HG02840 (cell line): ENCODE results near the gene EFTUD2.

Source experiments
- ATAC-seq: cut with Tn5 transposase; IDR thresholded peaks from one replicate; pipeline ENCODE4 v1.9.1; 2021; ENCODE audit warnings: mild to moderate bottlenecking, moderate library complexity, moderate number of reproducible peaks; ENCODE audit not compliant: unreplicated experiment, low FRiP score

EFTUD2 gene

GRCh38 chr17:44894642-44895041 lies 4.6 kb downstream of the EFTUD2 start:
- ATAC-seq, result no peak

GRCh38 chr17:44892250-44892649 lies 7.0 kb downstream of the EFTUD2 start:
- no peak for ATAC-seq

GRCh38 chr17:44889003-44889402 lies 10.2 kb downstream of the EFTUD2 start:
- no peak for ATAC-seq

GRCh38 chr17:44887971-44888954 lies 11.0 kb downstream of the EFTUD2 start:
- no peak for ATAC-seq

- no peak for ATAC-seq
Observed at GRCh38 chr17:44887016-44887415, 12.2 kb downstream of the EFTUD2 start.

- ATAC-seq, result no peak
Observed at GRCh38 chr17:44884941-44885340, 14.3 kb downstream of the EFTUD2 start.

GRCh38 chr17:44881145-44881544 lies 18.1 kb downstream of the EFTUD2 start:
- no peak for ATAC-seq

GRCh38 chr17:44880062-44880461 lies 19.2 kb downstream of the EFTUD2 start:
- no peak for ATAC-seq

- ATAC-seq, result no peak
Observed at GRCh38 chr17:44879376-44879775, 19.9 kb downstream of the EFTUD2 start.

GRCh38 chr17:44878627-44879221 lies 20.5 kb downstream of the EFTUD2 start:
- no peak for ATAC-seq

GRCh38 chr17:44877121-44877520 lies 22.1 kb downstream of the EFTUD2 start:
- no peak for ATAC-seq

GRCh38 chr17:44875761-44876160 lies 23.5 kb downstream of the EFTUD2 start:
- no peak for ATAC-seq

- no peak for ATAC-seq
Observed at GRCh38 chr17:44872131-44872768, 27.0 kb downstream of the EFTUD2 start.

- ATAC-seq, result no peak
Observed at GRCh38 chr17:44871556-44871955, 27.7 kb downstream of the EFTUD2 start.

- no peak for ATAC-seq
Observed at GRCh38 chr17:44867841-44868240, 31.4 kb downstream of the EFTUD2 start.

GRCh38 chr17:44865931-44866330 lies 33.3 kb downstream of the EFTUD2 start:
- ATAC-seq, result no peak

- ATAC-seq, result no peak
Observed at GRCh38 chr17:44865231-44865660, 34.0 kb downstream of the EFTUD2 start.

GRCh38 chr17:44864831-44865230 lies 34.4 kb downstream of the EFTUD2 start:
- ATAC-seq, result no peak

- ATAC-seq, result no peak
Observed at GRCh38 chr17:44863061-44863918, 36.0 kb downstream of the EFTUD2 start.

GRCh38 chr17:44862278-44862914 lies 36.8 kb downstream of the EFTUD2 start:
- no peak for ATAC-seq
